Esophagus muscularis mucosa (tissue), 4 donors: ENCODE results near the gene CD80. TPM values are rescaled to one million over a fixed set of nuclear protein-coding genes. Genes with fewer than 3 reads are reported as not detected.

ENCODE experiments used
- DNase-seq: peaks from one replicate; pipeline ENCODE4 v3.0.0-alpha.2; 2017; ENCODE audit errors: extremely low spot score
- H3K27ac ChIP-seq, 4 donors: fragments of 200-600 bp; sonication (generic); replicated peaks in 1 of 4; 1 replicate in 3 of 4; 2 replicates in 1 of 4; pipeline ENCODE4 v1.5.1; 2016 to 2019; ENCODE audit warnings: mild to moderate bottlenecking in 1 of 4
- H3K27me3 ChIP-seq, 4 donors: fragments of 200-600 bp; sonication (generic); one replicate each; pipeline versions ENCODE4 v1.5.1 to v1.6.0; 2016 to 2019
- H3K36me3 ChIP-seq, 4 donors: fragments of 200-600 bp; sonication (generic); one replicate each; pipeline ENCODE4 v1.5.1; 2016 to 2019
- H3K4me1 ChIP-seq, 4 donors: fragments of 200-600 bp; sonication (generic); one replicate each; pipeline ENCODE4 v1.5.1; 2016 to 2019
- H3K4me3 ChIP-seq, 4 donors: fragments of 200-600 bp; sonication (generic); 1 replicate in 2 of 4; 2 replicates in 2 of 4; pipeline ENCODE4 v1.5.1; 2016 to 2019; ENCODE audit warnings: mild to moderate bottlenecking in 4 of 4, moderate library complexity in 1 of 4
- H3K9me3 ChIP-seq, 4 donors: fragments of 200-600 bp; sonication (generic); 1 replicate in 3 of 4; 2 replicates in 1 of 4; pipeline ENCODE4 v1.5.1; 2016 to 2019
- EP300 ChIP-seq: sonication (generic); formaldehyde crosslinking; IDR thresholded peaks from one replicate; pipeline ENCODE4 v1.6.1; 2017; ENCODE audit warnings: antibody characterized with exemption
- POLR2A ChIP-seq: fragments of 450-650 bp; IDR thresholded peaks from one replicate; pipeline ENCODE4 v1.6.1; 2017; ENCODE audit warnings: antibody characterized with exemption, moderate library complexity, mild to moderate bottlenecking, low read depth
- POLR2AphosphoS5 ChIP-seq, 2 donors: sonication (generic); formaldehyde crosslinking; IDR thresholded peaks; one replicate each; pipeline ENCODE4 v1.6.1; 2017; ENCODE audit warnings: antibody characterized with exemption in 2 of 2
- WGBS: methylation state at CpG from one replicate; pipeline ENCODE4 v1.1.5; 2018; 5-methylcytosine and 5-hydroxymethylcytosine counted together
- intact Hi-C: fragments of 100-400 bp; cut with DNase I; formaldehyde crosslinking; loops from one replicate; pipeline ENCODE4 v1.15.1; 2023
- total RNA-seq, 4 donors: library from RNA; depleted of rRNA; stranded (reverse); fragments of >200 nt; gene quantifications; one replicate each; pipeline versions ENCODE4 v1.1.0 to v1.2.1, GENCODE V29; 2016
- TF ChIP-seq, protein P1 (sequence below), 3 experiments: fragments of 200-600 bp in 2 of 3; fragments of 450-650 bp in 1 of 3; sonication (generic) in 2 of 3; IDR thresholded peaks; one replicate each; pipeline ENCODE4 v1.5.1; 2017 to 2019; ENCODE audit warnings: antibody characterized with exemption in 3 of 3, mild to moderate bottlenecking in 2 of 3, moderate library complexity in 1 of 3

The CD80 gene
- total RNA-seq, 4 donors from 2014 or later: 0.26 to 1.3 TPM; not detected in 2

DNA sequence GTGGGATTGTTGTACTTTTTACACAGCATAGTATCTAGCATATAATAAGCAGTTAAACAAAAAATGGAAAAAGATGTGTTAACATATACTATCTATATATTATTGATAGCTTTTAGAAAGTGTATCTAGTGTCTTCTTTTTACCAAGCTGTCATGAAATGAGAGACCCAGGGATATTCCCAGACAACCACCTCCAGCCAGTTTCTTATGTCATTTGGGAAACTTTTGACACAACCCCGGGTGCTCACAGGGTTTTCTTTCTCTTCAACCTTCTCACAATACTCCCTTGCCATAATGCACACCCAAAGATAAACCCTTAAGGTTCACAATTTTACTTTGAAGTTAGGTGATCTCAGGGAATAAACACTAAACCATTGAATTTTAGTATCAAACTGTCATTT is 33.4 kb upstream of the CD80 start:
- 82% methylated on average over 1 of the region's 1 CpG for WGBS
- no peak overlapping the region for H3K4me3 ChIP-seq
- DNase-seq: no peak
- H3K27ac ChIP-seq: no peak overlapping the region
- H3K27me3 ChIP-seq: peaks cover 0 to 5% (median 0%) of the 10 kb centered on the region in 4 donors
- H3K4me1 ChIP-seq: peaks cover 7 to 21% (median 11%) of the 10 kb centered on the region in 4 donors
- intact Hi-C loops: no loop called here
- no peak for TF ChIP-seq EP300
- TF ChIP-seq POLR2AphosphoS5 (IDR thresholded peaks at IDR 0.05): no peak
- TF ChIP-seq, protein P1, sequence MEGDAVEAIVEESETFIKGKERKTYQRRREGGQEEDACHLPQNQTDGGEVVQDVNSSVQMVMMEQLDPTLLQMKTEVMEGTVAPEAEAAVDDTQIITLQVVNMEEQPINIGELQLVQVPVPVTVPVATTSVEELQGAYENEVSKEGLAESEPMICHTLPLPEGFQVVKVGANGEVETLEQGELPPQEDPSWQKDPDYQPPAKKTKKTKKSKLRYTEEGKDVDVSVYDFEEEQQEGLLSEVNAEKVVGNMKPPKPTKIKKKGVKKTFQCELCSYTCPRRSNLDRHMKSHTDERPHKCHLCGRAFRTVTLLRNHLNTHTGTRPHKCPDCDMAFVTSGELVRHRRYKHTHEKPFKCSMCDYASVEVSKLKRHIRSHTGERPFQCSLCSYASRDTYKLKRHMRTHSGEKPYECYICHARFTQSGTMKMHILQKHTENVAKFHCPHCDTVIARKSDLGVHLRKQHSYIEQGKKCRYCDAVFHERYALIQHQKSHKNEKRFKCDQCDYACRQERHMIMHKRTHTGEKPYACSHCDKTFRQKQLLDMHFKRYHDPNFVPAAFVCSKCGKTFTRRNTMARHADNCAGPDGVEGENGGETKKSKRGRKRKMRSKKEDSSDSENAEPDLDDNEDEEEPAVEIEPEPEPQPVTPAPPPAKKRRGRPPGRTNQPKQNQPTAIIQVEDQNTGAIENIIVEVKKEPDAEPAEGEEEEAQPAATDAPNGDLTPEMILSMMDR (IDR thresholded peaks at IDR 0.05): no peak
- no peak for TF ChIP-seq POLR2A
- peaks cover 0 to under 1% (median 0%) of the 10 kb centered on the region in 4 donors for H3K36me3 ChIP-seq
- no peaks in the 10 kb centered on the region for H3K9me3 ChIP-seq

DNA sequence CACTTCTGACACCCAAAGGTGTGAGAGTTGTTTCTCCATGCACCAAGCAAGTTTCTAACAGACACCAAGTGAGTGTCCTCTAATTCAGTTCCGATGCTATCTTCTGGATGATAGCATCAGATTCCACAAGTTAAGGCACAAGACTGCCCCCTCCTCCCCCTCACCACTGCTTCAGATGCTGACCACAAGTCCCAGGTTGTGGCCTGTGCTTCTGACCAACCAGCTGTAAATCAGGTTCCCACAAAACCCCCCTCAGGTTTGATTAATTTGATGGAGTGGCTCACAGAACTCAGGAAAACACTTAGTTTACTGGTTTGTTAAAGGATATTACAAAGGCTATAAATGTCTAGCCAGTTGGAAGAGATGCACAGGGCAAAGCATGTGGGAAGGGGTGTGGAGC is 31.3 kb upstream of the CD80 start:
- TF ChIP-seq EP300 (no peak), POLR2A (no peak), POLR2AphosphoS5 (IDR thresholded peaks at IDR 0.05) (no peak)
- TF ChIP-seq, protein P1 (IDR thresholded peaks at IDR 0.05): no peak
- Histone ChIP-seq H3K36me3 (peaks cover 0 to 19% (median 8%) of the 10 kb centered on the region in 4 donors), H3K27me3 (peaks cover 0 to 5% (median 0%) of the 10 kb centered on the region in 4 donors), H3K9me3 (no peaks in the 10 kb centered on the region), H3K27ac (no peak overlapping the region), H3K4me3 (no peak overlapping the region), H3K4me1 (peaks cover under 1 to 6% (median 3%) of the 10 kb centered on the region in 4 donors)
- intact Hi-C loops: no loop called here
- WGBS: 60% methylated on average over 1 of the region's 1 CpG
- DNase-seq: no peak

DNA sequence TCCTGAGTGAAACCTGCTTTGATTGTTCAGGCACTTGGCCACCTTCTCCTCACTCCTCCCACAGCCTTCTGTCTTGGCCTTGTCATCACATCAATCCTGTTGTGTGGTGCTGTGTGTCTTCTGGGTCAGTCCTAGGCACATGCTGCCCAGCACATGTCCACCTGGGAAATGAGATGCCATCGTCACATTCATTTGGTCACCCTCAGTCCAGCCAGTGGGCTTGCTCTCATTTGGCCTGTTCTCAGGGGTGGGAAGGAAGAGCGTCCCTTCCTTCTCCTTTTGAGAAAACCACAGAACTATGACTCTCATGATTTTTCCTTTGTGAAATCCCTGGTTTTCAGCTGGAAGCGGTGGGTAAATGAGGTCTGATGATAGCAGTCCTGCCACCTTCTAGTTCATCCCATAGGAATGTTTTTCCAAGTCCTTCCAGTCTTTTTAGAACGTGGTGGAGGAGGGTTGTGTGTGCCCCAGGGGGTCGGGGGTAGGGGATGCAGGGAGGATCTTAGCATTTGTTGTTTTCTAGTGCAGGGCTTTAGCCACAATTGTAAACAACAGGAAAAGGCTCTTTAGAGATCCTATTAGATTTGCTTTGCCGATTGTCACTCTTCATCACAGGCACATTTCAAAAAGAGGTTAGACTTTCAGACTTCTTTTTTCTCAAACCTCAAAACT is 29.8 kb upstream of the CD80 start:
- Histone ChIP-seq H3K9me3 (no peaks in the 10 kb centered on the region), H3K4me1 (no peaks in the 10 kb centered on the region), H3K4me3 (no peak overlapping the region), H3K27me3 (peaks cover 0 to 5% (median 0%) of the 10 kb centered on the region in 4 donors), H3K27ac (no peak overlapping the region), H3K36me3 (peaks cover 0 to 26% (median 8%) of the 10 kb centered on the region in 4 donors)
- no peak for DNase-seq
- intact Hi-C loops: no loop called here
- no peak for TF ChIP-seq POLR2A
- TF ChIP-seq POLR2AphosphoS5 (IDR thresholded peaks at IDR 0.05): no peak
- TF ChIP-seq, protein P1 (IDR thresholded peaks at IDR 0.05): no peak
- TF ChIP-seq EP300: no peak
- 59% methylated on average over 6 of the region's 6 CpGs for WGBS

DNA sequence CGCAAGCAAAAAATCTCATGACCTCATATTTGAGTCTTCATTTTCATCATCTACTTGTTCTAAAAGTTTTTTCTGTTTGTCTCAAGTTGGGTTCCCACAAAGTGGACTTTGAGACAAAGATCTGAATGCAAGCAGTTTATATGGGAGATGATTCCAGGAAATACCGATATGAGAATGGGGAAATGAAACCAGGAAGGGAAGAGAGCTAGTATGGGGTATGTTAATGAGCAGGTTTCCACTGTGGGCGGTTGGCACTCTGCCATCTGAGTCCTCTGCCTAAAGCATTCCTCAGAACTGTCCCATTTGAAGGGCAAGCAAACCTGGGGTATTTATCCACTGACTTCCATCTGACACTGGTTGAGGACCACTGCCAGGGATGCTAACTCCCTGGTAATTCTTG is 28.7 kb upstream of the CD80 start:
- Histone ChIP-seq H3K4me1 (no peaks in the 10 kb centered on the region), H3K27ac (no peak overlapping the region), H3K27me3 (peaks cover 0 to 5% (median 0%) of the 10 kb centered on the region in 4 donors), H3K36me3 (peaks cover 0 to 26% (median 8%) of the 10 kb centered on the region in 4 donors), H3K9me3 (no peaks in the 10 kb centered on the region), H3K4me3 (no peak overlapping the region)
- no peak for TF ChIP-seq EP300
- no peak for TF ChIP-seq POLR2AphosphoS5 (IDR thresholded peaks at IDR 0.05)
- TF ChIP-seq, protein P1 (IDR thresholded peaks at IDR 0.05): no peak
- no peak for TF ChIP-seq POLR2A
- WGBS: 64% methylated on average over 3 of the region's 3 CpGs
- DNase-seq: no peak
- intact Hi-C loops: no loop called here
